Loucy (cell line): Measurements from ENCODE around the gene JAK3.

ENCODE experiments used
- H2AFZ ChIP-seq: fragments of 200-600 bp; sonication (generic); 2 replicates; pipeline ENCODE4 v1.6.0; 2016; ENCODE audit warnings: antibody characterized with exemption, mild to moderate bottlenecking, low read length, moderate library complexity
- H3F3A ChIP-seq: fragments of 200-600 bp; 2 replicates; pipeline ENCODE4 v1.6.0; 2016; ENCODE audit warnings: antibody characterized with exemption, low read depth, mild to moderate bottlenecking
- H3K27me3 ChIP-seq: fragments of 200-600 bp; sonication (generic); 2 replicates; pipeline ENCODE4 v1.6.1; 2014; ENCODE audit warnings: low read length, mild to moderate bottlenecking; ENCODE audit not compliant: insufficient read depth, poor library complexity, severe bottlenecking
- H3K36me3 ChIP-seq: fragments of 200-600 bp; sonication (generic); 2 replicates; pipeline ENCODE4 v1.6.1; 2016; ENCODE audit warnings: low read length; ENCODE audit not compliant: insufficient read depth
- H3K4me1 ChIP-seq: fragments of 200-600 bp; sonication (generic); 2 replicates; pipeline ENCODE4 v1.5.1; 2014; ENCODE audit warnings: low read length, mild to moderate bottlenecking; ENCODE audit not compliant: insufficient read depth, poor library complexity, severe bottlenecking
- H3K4me2 ChIP-seq: fragments of 200-600 bp; sonication (generic); 2 replicates; pipeline ENCODE4 v1.6.0; 2014; ENCODE audit warnings: antibody characterized with exemption, low read length, low read depth, mild to moderate bottlenecking; ENCODE audit not compliant: poor library complexity, severe bottlenecking
- H3K4me3 ChIP-seq: fragments of 200-600 bp; sonication (generic); 2 replicates; pipeline ENCODE4 v1.5.1; 2014; ENCODE audit warnings: low read length, mild to moderate bottlenecking, mixed read lengths; ENCODE audit not compliant: poor library complexity, severe bottlenecking
- H3K79me2 ChIP-seq: fragments of 200-600 bp; sonication (generic); 2 replicates; pipeline ENCODE4 v1.6.1; 2014; ENCODE audit warnings: low read length; ENCODE audit not compliant: insufficient read depth
- H3K9ac ChIP-seq: fragments of 200-600 bp; sonication (generic); 2 replicates; pipeline ENCODE4 v1.6.0; 2014; ENCODE audit warnings: mild to moderate bottlenecking, low read depth, low read length, moderate library complexity; ENCODE audit not compliant: poor library complexity, severe bottlenecking
- H3K9me2 ChIP-seq: fragments of 200-600 bp; sonication (generic); replicated peaks from 2 replicates; pipeline ENCODE4 v1.6.1; 2016; ENCODE audit warnings: low read depth, low read length, mixed read lengths
- H3K9me3 ChIP-seq: fragments of 200-600 bp; sonication (generic); 2 replicates; pipeline ENCODE4 v1.6.1; 2014; ENCODE audit warnings: mild to moderate bottlenecking, antibody characterized with exemption, low read length, low read depth; ENCODE audit not compliant: insufficient read depth
- H4K20me1 ChIP-seq: fragments of 200-600 bp; sonication (generic); 2 replicates; pipeline ENCODE4 v1.6.0; 2014; ENCODE audit warnings: antibody characterized with exemption, low read length, mild to moderate bottlenecking; ENCODE audit not compliant: insufficient read depth, poor library complexity, severe bottlenecking
- EZH2phosphoT487 ChIP-seq: fragments of 200-600 bp; IDR thresholded peaks from 2 replicates; pipeline ENCODE4 v1.6.1; 2018; ENCODE audit warnings: antibody characterized with exemption, mild to moderate bottlenecking, moderate library complexity, borderline replicate concordance
- TF ChIP-seq, protein P1 (sequence below): fragments of 200-600 bp; sonication (generic); conservative IDR thresholded peaks from 2 replicates; pipeline ENCODE4 v1.5.1; 2014; ENCODE audit warnings: mild to moderate bottlenecking, antibody characterized with exemption, low read length

JAK3 gene

DNA sequence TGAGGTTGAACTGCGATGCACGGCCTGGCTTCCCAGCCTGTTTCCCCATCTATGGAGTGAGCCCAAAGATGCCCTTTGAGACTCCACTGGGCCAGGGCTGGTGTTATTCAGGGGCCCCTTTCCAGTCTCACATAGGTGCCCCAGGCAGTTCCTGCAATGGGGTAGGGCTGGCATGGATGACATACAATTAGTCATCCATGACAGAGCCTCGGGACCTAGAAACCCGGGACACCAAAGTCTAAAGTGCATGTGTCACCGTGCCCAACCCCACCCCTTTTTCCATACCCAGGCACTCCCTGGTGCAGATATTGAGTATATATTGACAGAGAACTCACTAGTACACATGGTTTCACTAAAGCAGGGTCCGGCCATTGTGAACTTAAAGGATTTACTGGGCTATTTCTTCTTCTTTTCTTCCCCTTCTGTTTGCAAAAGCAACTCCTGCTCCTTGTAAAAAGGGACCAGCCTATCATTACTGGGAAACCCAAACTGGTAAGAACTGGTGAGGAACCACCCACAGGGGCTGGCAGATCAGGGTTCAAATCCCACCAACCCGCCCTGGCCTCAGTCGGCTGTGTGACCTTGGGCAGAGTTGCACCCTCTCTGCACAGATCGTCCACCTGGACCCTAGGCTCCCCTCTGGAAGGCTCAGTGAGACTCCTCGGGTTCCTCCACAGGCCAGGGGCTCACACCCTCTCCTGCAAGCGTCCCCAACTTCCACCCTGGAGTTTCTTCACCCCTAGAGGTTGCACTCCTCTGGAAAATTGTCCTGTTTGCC lies 50.2 kb downstream of the JAK3 start:
- TF ChIP-seq EZH2phosphoT487: no peak
- TF ChIP-seq, protein P1, sequence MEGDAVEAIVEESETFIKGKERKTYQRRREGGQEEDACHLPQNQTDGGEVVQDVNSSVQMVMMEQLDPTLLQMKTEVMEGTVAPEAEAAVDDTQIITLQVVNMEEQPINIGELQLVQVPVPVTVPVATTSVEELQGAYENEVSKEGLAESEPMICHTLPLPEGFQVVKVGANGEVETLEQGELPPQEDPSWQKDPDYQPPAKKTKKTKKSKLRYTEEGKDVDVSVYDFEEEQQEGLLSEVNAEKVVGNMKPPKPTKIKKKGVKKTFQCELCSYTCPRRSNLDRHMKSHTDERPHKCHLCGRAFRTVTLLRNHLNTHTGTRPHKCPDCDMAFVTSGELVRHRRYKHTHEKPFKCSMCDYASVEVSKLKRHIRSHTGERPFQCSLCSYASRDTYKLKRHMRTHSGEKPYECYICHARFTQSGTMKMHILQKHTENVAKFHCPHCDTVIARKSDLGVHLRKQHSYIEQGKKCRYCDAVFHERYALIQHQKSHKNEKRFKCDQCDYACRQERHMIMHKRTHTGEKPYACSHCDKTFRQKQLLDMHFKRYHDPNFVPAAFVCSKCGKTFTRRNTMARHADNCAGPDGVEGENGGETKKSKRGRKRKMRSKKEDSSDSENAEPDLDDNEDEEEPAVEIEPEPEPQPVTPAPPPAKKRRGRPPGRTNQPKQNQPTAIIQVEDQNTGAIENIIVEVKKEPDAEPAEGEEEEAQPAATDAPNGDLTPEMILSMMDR: no peak
- Histone ChIP-seq H3K27me3 (no peaks in the 10 kb centered on the region), H4K20me1 (no peaks in the 10 kb centered on the region), H3K4me1 (peaks cover 12% of the 10 kb centered on the region), H3K9me3 (no peaks in the 10 kb centered on the region), H3F3A (no peaks in the 10 kb centered on the region; the same call in 1 of the 2 replicates), H3K9ac (no peak overlapping the region), H3K79me2 (no peaks in the 10 kb centered on the region), H3K9me2 (no peaks in the 10 kb centered on the region), H3K36me3 (no peaks in the 10 kb centered on the region), H3K4me2 (no peak overlapping the region), H3K4me3 (no peak overlapping the region), H2AFZ (no peak overlapping the region)

DNA sequence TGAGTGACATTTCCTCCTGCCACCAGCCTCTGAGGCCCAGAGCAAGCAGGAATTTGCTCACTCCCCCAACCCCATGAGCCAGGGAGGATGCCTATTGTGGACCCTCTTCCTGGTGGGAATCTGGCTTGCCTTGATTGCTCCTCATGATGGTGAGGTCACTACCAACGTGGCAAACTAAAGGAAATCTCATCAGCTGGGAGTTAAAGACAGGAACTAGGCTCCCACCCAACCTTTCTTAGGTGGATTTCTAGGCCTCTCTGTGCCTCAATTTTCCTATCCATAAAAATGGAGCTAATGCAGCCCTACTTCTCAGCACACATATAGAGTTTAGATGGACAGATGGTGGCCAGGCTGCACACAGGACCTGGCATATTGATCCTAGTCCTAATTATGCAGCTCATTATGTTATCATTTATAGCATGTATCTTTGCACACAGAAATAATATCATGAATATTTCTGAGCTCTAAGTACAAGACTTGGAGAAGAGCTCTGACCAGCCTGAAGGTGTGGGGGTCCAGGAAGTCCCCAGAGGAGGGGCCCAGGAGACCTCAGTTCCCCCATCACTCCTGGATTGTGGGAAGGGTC lies 50.9 kb downstream of the JAK3 start:
- Histone ChIP-seq H3K4me2 (no peak overlapping the region), H3K4me3 (no peak overlapping the region), H3K9me2 (no peaks in the 10 kb centered on the region), H3K27me3 (no peaks in the 10 kb centered on the region), H3F3A (peaks cover 3% of the 10 kb centered on the region; the same call in 1 of the 2 replicates), H3K9me3 (no peaks in the 10 kb centered on the region), H3K9ac (no peak overlapping the region), H3K36me3 (no peaks in the 10 kb centered on the region), H3K79me2 (no peaks in the 10 kb centered on the region), H3K4me1 (peaks cover 19% of the 10 kb centered on the region), H4K20me1 (no peaks in the 10 kb centered on the region), H2AFZ (no peak overlapping the region)
- TF ChIP-seq EZH2phosphoT487: no peak
- TF ChIP-seq, protein P1: no peak

DNA sequence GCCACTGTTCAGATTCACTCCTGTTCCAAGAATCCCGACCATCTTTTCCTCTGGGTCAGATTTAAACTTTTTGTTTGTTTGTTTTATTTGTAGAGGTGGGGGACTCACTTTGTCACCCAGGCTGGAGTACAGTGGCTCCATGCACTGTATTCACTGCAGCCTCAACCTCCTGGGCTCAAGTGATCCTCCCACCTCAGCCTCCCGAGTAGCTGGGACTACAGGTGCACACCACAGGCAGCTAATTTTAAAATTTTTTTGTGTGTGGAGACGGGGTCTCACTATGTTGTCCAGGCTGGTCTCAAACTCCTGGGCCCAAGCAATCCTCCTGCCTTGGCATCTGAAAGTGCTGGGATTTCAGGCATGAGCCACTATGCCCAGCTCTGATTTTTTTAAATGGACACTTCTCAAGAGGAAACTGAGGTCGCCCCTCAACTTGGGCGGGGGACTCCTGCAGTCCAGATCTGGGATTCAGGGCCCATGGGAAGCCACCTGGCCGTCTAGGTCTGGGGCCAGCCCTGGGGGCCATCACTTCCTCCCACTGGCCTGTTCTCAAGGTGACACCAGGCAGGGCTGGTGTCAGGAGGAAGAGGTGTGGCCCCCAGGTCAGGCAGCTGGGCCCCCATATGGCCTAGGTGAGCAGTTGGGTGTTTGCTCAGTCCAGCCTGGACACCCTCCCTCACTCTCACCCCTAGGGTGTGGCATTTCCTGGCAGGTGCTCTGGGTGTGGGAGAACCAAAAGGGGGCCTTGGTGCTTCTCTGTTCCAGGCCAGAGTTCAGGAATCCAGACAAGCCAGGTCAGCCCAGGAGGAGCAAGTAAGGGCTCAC lies 51.6 kb downstream of the JAK3 start:
- H3K4me3 ChIP-seq: no peak overlapping the region
- no peaks in the 10 kb centered on the region for H4K20me1 ChIP-seq
- H3K9me3 ChIP-seq: no peaks in the 10 kb centered on the region
- TF ChIP-seq, protein P1: no peak
- TF ChIP-seq EZH2phosphoT487: no peak
- H3K4me1 ChIP-seq: peaks cover 26% of the 10 kb centered on the region
- H3K9ac ChIP-seq: no peak overlapping the region
- H2AFZ ChIP-seq: no peak overlapping the region
- H3F3A ChIP-seq: peaks cover 8% of the 10 kb centered on the region
- no peaks in the 10 kb centered on the region for H3K27me3 ChIP-seq
- no peaks in the 10 kb centered on the region for H3K36me3 ChIP-seq
- no peaks in the 10 kb centered on the region for H3K9me2 ChIP-seq
- no peaks in the 10 kb centered on the region for H3K79me2 ChIP-seq
- no peak overlapping the region for H3K4me2 ChIP-seq
